HG03521 (cell line): ENCODE measurements around the gene AP3B1.
A peak's percentile ranks its signal among the peaks of the same experiment; 100 is the strongest.

Source experiments
- ATAC-seq: cut with Tn5 transposase; IDR thresholded peaks from one replicate; pipeline ENCODE4 v1.9.1; 2021; ENCODE audit warnings: mild to moderate bottlenecking, moderate library complexity; ENCODE audit not compliant: unreplicated experiment

Gene AP3B1, protein sequence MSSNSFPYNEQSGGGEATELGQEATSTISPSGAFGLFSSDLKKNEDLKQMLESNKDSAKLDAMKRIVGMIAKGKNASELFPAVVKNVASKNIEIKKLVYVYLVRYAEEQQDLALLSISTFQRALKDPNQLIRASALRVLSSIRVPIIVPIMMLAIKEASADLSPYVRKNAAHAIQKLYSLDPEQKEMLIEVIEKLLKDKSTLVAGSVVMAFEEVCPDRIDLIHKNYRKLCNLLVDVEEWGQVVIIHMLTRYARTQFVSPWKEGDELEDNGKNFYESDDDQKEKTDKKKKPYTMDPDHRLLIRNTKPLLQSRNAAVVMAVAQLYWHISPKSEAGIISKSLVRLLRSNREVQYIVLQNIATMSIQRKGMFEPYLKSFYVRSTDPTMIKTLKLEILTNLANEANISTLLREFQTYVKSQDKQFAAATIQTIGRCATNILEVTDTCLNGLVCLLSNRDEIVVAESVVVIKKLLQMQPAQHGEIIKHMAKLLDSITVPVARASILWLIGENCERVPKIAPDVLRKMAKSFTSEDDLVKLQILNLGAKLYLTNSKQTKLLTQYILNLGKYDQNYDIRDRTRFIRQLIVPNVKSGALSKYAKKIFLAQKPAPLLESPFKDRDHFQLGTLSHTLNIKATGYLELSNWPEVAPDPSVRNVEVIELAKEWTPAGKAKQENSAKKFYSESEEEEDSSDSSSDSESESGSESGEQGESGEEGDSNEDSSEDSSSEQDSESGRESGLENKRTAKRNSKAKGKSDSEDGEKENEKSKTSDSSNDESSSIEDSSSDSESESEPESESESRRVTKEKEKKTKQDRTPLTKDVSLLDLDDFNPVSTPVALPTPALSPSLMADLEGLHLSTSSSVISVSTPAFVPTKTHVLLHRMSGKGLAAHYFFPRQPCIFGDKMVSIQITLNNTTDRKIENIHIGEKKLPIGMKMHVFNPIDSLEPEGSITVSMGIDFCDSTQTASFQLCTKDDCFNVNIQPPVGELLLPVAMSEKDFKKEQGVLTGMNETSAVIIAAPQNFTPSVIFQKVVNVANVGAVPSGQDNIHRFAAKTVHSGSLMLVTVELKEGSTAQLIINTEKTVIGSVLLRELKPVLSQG

GRCh38 chr5:78294248-78295034, at the start of gene AP3B1:
Gene AP3B1 (minus strand): TSS chr5:78294698. CDS start chr5:78294579, 119 bp downstream.
- peak; percentile 92 for ATAC-seq

DNA sequence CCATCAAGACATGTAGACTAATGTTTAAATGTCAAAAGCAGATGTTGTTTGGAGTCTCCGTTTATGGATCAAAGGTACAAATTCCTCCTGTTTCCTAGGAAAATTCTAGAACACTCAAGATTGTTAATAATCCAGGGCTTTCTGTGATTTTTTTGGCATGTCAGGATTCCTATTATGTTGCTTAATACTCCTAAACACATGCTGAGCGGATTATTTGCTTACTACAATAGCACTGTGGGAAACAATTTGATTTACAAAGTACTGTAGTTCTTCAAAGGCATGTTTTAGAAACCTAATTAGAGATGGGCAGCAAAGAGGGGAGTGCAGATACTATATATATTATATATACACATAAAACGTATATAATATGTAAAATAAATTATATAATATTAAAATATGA, 46.9 kb upstream of the AP3B1 start:
- no peak for ATAC-seq

- no peak for ATAC-seq
These were observed 45.3 kb upstream of the AP3B1 start for GRCh38 chr5:78339617-78340436.

DNA sequence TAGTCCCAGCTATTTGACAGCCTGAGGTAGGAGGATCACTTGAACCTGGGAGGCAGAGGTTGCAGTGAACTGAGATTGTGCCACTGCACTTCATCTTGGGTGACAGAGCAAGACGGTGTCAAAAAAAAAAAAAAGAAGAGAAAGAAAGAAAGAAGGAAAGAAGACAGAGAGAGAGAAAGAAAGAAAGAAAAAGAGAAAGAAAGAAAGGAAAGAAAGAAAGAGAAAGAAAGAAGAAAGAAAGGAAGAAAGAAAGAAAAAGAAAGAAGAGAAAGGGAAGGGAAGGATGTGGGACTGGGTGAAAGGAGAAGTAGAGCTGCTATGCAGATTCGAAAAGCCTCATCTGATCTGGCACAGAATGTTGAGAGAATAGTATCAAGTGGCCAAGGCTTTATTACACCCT, 42.2 kb upstream of the AP3B1 start:
- no peak for ATAC-seq

DNA sequence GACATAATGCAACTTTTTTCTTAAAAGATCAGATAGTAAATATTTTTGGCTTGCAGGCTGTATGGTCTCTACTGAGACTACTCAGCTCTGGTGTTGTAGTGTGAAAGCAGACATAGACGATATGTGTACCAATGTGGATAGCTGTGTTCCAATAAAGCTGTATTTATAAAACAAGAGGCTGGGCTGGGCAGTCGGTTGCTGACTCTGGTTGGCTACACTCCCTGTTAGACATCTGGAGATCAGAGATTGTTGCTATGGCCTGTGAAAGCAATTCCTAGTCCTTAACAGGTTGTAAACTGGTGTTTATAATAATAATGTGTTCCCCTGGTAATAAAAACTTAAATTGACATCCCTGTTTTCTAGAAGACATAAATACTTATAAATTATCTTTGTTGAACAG, 41.5 kb upstream of the AP3B1 start:
- no peak for ATAC-seq

GRCh38 chr5:78334811-78335210, 40.3 kb upstream of the AP3B1 start:
- ATAC-seq = no peak

DNA sequence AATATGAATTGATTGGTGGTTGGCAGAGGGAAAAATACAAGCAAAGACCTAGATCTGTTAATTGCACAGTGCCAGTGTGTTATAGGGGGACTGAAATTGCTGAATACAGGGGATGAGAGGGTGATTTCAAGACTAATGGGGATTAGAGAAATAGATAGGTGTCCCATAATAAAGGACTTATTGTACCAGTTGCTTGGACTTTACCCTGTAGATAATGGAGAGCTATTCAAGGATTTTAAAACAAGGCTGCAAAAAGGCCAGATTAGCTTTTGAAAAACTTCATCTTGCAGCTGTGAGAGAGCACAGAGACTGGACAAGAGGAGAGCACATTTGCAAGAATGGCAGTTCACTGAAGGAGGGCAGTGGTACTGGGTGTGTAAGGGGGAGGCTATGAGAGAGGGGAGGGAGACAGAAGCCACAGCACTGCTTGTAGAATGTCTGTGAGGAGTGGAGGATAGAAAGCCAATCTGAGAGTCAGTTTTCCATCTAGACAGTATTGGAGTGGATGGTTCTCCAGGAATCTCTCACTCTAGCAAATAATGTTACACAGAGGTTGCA, 37.1 kb upstream of the AP3B1 start:
- no peak for ATAC-seq

- ATAC-seq = no peak
These were observed 34.2 kb upstream of the AP3B1 start for GRCh38 chr5:78328585-78329173.

GRCh38 chr5:78327761-78328510, 33.4 kb upstream of the AP3B1 start:
- no peak for ATAC-seq

GRCh38 chr5:78326930-78327329, 32.4 kb upstream of the AP3B1 start:
- ATAC-seq = no peak

DNA sequence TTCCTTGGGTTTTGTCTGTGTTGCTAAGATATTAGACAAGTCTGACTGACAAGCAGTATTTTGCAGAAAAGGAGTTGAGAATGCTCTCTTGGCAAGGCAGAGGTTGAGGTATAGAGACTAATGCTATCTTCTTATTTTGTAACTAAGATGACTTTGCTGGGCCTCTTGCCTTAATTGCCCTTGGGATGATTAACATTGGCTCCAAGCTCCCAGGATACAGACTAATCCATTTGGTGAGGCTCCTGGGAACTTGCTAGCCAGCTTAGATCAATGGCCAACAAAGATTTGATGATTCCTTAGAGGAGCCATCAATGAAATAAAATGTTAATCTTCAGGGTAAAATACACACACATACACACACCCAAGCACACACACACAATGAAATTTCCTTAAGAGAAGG, 28.7 kb upstream of the AP3B1 start:
- no peak for ATAC-seq

- ATAC-seq = no peak
These were observed 25.9 kb upstream of the AP3B1 start for GRCh38 chr5:78320401-78320800.

GRCh38 chr5:78318337-78318736, 23.8 kb upstream of the AP3B1 start:
- ATAC-seq = no peak

DNA sequence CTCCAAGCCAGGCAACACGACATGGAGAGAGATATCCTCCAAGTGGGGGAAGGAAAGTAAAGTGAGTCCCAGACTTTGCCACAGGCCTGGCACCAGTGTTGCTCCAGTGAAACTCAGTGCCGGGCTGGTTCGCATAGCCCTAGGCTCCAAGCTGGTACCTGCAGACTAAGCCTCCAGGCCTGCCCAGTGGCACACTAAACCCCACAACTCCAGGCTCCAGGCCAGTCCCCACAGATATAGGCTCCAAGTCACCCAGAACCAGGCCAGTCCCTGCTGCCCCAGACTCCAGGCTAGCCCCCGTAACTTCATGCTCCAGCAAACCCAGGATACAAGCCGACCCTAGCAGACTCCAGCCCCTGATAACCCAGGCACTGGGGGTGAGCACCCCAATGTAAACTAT, 23.0 kb upstream of the AP3B1 start:
- no peak for ATAC-seq

GRCh38 chr5:78308703-78309102, 14.2 kb upstream of the AP3B1 start:
- no peak for ATAC-seq

- no peak for ATAC-seq
These were observed 6.1 kb upstream of the AP3B1 start for GRCh38 chr5:78300464-78301045.

DNA sequence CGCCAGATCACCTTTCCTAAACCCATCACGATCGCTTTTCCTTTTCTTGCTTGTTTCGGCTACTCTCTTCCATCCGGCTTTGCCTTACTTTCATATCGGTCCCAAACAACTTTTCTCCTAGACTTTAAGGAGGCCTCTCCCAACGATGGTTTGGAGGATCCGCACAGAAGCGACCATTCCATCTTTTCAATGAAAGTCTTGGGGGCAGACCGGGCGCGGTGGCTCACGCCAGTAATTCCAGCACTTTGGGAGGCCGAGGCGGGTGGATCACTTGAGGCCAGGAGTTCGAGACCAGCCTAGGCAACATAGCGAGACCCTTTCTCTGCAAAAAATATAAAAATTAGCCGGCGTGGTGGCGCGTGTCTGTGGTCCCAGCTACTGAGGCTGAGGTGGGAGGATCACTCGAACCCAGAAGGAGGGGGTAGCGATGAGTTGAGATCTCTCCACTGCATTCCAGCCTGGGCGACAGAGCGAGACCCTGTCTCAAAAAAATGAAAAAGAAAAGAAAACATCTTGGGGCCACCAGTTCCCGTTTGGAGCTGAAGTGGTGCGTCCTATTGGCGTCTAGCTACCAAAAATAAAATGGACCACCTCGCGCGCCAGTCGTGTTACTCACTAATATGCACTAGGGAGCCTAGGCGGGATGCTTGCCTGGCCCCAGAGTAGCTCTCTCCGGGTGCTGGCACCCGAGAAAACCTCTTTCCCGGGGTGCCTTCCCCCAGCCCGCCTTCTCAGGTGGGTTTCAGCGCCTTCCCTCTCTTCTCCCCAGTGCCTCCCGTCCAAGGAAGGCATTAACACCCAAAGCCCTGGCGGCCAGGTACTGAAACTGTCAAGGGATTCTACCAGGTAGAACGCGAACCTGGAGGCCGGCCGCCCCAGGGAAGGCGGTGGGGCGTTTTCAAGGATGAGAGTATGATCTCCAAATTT, 800 bp upstream of the AP3B1 start:
- peak; percentile 4 for ATAC-seq
